ENCODE data around the gene NUP58. TPM values are rescaled to one million over a fixed set of nuclear protein-coding genes. Genes with fewer than 3 reads are reported as not detected.

The NUP58 gene
- total and polyA plus RNA-seq, 9 of the 15 experiments (the other 6 are each of a cell fraction or from before 2014, with no cell fraction given) = 12.5 to 98.0 (median 42.6) TPM

DNA sequence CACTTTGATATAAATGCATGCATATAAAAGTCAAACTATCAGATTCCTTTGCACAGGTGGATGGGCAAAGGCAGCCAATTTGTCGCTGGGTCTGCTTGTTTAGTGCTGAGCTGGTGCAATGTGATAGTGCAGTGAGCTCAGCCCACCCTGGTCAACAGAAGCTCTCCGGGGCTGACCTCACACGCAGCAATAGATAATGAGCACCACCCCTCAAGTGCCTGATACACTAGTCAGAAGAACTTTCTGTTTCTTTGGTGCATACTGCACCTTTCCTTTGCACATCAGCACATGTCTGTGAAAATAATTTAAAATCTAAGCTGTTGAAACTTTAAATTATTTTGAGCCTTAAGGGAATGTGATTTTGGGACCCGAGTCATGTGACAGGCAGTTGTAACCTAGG lies 90.5 kb downstream of the NUP58 start (continued):
- TF ChIP-seq, protein P1, sequence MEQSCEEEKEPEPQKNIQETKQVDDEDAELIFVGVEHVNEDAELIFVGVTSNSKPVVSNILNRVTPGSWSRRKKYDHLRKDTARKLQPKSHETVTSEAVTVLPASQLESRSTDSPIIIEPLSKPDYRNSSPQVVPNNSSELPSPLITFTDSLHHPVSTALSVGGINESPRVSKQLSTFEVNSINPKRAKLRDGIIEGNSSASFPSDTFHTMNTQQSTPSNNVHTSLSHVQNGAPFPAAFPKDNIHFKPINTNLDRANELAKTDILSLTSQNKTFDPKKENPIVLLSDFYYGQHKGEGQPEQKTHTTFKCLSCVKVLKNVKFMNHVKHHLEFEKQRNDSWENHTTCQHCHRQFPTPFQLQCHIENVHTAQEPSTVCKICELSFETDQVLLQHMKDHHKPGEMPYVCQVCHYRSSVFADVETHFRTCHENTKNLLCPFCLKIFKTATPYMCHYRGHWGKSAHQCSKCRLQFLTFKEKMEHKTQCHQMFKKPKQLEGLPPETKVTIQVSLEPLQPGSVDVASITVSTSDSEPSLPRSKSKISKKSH (CRISPR knock-in tag; IDR thresholded peaks at IDR 0.05) = no peak
- TF ChIP-seq PTRF (tag; IDR thresholded peaks at IDR 0.05) = no peak
- TF ChIP-seq, protein P2, sequence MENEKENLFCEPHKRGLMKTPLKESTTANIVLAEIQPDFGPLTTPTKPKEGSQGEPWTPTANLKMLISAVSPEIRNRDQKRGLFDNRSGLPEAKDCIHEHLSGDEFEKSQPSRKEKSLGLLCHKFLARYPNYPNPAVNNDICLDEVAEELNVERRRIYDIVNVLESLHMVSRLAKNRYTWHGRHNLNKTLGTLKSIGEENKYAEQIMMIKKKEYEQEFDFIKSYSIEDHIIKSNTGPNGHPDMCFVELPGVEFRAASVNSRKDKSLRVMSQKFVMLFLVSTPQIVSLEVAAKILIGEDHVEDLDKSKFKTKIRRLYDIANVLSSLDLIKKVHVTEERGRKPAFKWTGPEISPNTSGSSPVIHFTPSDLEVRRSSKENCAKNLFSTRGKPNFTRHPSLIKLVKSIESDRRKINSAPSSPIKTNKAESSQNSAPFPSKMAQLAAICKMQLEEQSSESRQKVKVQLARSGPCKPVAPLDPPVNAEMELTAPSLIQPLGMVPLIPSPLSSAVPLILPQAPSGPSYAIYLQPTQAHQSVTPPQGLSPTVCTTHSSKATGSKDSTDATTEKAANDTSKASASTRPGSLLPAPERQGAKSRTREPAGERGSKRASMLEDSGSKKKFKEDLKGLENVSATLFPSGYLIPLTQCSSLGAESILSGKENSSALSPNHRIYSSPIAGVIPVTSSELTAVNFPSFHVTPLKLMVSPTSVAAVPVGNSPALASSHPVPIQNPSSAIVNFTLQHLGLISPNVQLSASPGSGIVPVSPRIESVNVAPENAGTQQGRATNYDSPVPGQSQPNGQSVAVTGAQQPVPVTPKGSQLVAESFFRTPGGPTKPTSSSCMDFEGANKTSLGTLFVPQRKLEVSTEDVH (IDR thresholded peaks at IDR 0.05; ENCODE audit: low read depth, partially characterized antibody) = no peak
- no peak for TF ChIP-seq ZNF224 (CRISPR knock-in tag; IDR thresholded peaks at IDR 0.05)
- TF ChIP-seq JUN (IDR thresholded peaks at IDR 0.05; ENCODE audit: borderline replicate concordance, low read depth, low read length) = peak; percentile 42; the same call in 1 of the 2 replicates
- no peak for TF ChIP-seq JUN (CRISPR knock-in tag; IDR thresholded peaks at IDR 0.05; ENCODE audit: borderline replicate concordance)
- TF ChIP-seq GABPB1 (CRISPR knock-in tag; IDR thresholded peaks at IDR 0.05) = no peak
- TF ChIP-seq, protein P3, sequence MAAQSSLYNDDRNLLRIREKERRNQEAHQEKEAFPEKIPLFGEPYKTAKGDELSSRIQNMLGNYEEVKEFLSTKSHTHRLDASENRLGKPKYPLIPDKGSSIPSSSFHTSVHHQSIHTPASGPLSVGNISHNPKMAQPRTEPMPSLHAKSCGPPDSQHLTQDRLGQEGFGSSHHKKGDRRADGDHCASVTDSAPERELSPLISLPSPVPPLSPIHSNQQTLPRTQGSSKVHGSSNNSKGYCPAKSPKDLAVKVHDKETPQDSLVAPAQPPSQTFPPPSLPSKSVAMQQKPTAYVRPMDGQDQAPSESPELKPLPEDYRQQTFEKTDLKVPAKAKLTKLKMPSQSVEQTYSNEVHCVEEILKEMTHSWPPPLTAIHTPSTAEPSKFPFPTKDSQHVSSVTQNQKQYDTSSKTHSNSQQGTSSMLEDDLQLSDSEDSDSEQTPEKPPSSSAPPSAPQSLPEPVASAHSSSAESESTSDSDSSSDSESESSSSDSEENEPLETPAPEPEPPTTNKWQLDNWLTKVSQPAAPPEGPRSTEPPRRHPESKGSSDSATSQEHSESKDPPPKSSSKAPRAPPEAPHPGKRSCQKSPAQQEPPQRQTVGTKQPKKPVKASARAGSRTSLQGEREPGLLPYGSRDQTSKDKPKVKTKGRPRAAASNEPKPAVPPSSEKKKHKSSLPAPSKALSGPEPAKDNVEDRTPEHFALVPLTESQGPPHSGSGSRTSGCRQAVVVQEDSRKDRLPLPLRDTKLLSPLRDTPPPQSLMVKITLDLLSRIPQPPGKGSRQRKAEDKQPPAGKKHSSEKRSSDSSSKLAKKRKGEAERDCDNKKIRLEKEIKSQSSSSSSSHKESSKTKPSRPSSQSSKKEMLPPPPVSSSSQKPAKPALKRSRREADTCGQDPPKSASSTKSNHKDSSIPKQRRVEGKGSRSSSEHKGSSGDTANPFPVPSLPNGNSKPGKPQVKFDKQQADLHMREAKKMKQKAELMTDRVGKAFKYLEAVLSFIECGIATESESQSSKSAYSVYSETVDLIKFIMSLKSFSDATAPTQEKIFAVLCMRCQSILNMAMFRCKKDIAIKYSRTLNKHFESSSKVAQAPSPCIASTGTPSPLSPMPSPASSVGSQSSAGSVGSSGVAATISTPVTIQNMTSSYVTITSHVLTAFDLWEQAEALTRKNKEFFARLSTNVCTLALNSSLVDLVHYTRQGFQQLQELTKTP (IDR thresholded peaks at IDR 0.05; ENCODE audit: low read depth in 1 of 2, partially characterized antibody in 2 of 2) = no peak
- TF ChIP-seq, protein P4, sequence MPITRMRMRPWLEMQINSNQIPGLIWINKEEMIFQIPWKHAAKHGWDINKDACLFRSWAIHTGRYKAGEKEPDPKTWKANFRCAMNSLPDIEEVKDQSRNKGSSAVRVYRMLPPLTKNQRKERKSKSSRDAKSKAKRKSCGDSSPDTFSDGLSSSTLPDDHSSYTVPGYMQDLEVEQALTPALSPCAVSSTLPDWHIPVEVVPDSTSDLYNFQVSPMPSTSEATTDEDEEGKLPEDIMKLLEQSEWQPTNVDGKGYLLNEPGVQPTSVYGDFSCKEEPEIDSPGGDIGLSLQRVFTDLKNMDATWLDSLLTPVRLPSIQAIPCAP (CRISPR knock-in tag; IDR thresholded peaks at IDR 0.05; ENCODE audit: borderline replicate concordance) = no peak
- TF ChIP-seq ZNF561 (CRISPR knock-in tag; conservative IDR thresholded peaks at IDR 0.05) = no peak
- TF ChIP-seq, protein P5, sequence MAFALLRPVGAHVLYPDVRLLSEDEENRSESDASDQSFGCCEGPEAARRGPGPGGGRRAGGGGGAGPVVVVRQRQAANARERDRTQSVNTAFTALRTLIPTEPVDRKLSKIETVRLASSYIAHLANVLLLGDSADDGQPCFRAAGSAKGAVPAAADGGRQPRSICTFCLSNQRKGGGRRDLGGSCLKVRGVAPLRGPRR (CRISPR knock-in tag; IDR thresholded peaks at IDR 0.05) = 0 out of 2 replicates have a peak, but pooled peaks have one; percentile 32
- no peak for TF ChIP-seq ERF (CRISPR knock-in tag; IDR thresholded peaks at IDR 0.05)
- no peak for TF ChIP-seq ZC3H4 (CRISPR knock-in tag; IDR thresholded peaks at IDR 0.05; ENCODE audit: borderline replicate concordance)
- TF ChIP-seq TAL1 (IDR thresholded peaks at IDR 0.05) = peak; percentile 19; the same call in 1 of the 2 replicates
- no peak for TF ChIP-seq ZNF644 (tag; IDR thresholded peaks at IDR 0.05; ENCODE audit: low read depth)
- no peak for TF ChIP-seq NFIC (IDR thresholded peaks at IDR 0.05)
- TF ChIP-seq ZNF316 (IDR thresholded peaks at IDR 0.05) = peak; percentile 48; the same call in 1 of the 2 replicates
- no peak for TF ChIP-seq ZNF780A (CRISPR knock-in tag; IDR thresholded peaks at IDR 0.05)
- TF ChIP-seq, protein P6, sequence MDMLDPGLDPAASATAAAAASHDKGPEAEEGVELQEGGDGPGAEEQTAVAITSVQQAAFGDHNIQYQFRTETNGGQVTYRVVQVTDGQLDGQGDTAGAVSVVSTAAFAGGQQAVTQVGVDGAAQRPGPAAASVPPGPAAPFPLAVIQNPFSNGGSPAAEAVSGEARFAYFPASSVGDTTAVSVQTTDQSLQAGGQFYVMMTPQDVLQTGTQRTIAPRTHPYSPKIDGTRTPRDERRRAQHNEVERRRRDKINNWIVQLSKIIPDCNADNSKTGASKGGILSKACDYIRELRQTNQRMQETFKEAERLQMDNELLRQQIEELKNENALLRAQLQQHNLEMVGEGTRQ (CRISPR knock-in tag; IDR thresholded peaks at IDR 0.05) = no peak
